ENCODE measurements around the gene HSF2BP.

HSF2BP gene

GRCh38 chr21:43648171-43648570, 11.1 kb downstream of the HSF2BP start:
- no peak for DNase-seq

- peak; percentile 89 for DNase-seq
These were observed 12.6 kb downstream of the HSF2BP start for GRCh38 chr21:43646550-43647260.

GRCh38 chr21:43645976-43646375, 13.3 kb downstream of the HSF2BP start:
- no peak for DNase-seq

- peak; percentile 36 to 61 for DNase-seq
These were observed 14.0 kb downstream of the HSF2BP start for GRCh38 chr21:43645136-43645891.

- no peak for DNase-seq
These were observed 14.7 kb downstream of the HSF2BP start for GRCh38 chr21:43644609-43645008.

- no peak for DNase-seq
These were observed 15.2 kb downstream of the HSF2BP start for GRCh38 chr21:43644071-43644470.

- DNase-seq, result no peak
These were observed 16.1 kb downstream of the HSF2BP start for GRCh38 chr21:43643193-43643592.

- DNase-seq, result no peak
These were observed 18.9 kb downstream of the HSF2BP start for GRCh38 chr21:43640400-43640799.

GRCh38 chr21:43639470-43640353, 19.6 kb downstream of the HSF2BP start:
- DNase-seq, result no peak

GRCh38 chr21:43637530-43638158, 21.6 kb downstream of the HSF2BP start:
- no peak for DNase-seq

- DNase-seq, result no peak
These were observed 23.9 kb downstream of the HSF2BP start for GRCh38 chr21:43635436-43635835.

- DNase-seq, result no peak
These were observed 24.7 kb downstream of the HSF2BP start for GRCh38 chr21:43634618-43635017.

- DNase-seq, result no peak
These were observed 26.8 kb downstream of the HSF2BP start for GRCh38 chr21:43632373-43632905.

- DNase-seq, result no peak
These were observed 27.7 kb downstream of the HSF2BP start for GRCh38 chr21:43631411-43632107.

- DNase-seq, result no peak
These were observed 31.8 kb downstream of the HSF2BP start for GRCh38 chr21:43627527-43627926.

GRCh38 chr21:43626390-43626789, 32.9 kb downstream of the HSF2BP start:
- DNase-seq, result no peak

GRCh38 chr21:43624339-43624738, 34.9 kb downstream of the HSF2BP start:
- no peak for DNase-seq

- no peak for DNase-seq
These were observed 35.7 kb downstream of the HSF2BP start for GRCh38 chr21:43623588-43623987.

- no peak for DNase-seq
These were observed 36.5 kb downstream of the HSF2BP start for GRCh38 chr21:43622796-43623195.

- no peak for DNase-seq
These were observed 39.4 kb downstream of the HSF2BP start for GRCh38 chr21:43619856-43620255.

- no peak for DNase-seq
These were observed 39.9 kb downstream of the HSF2BP start for GRCh38 chr21:43619344-43619743.

- no peak for DNase-seq
These were observed 40.3 kb downstream of the HSF2BP start for GRCh38 chr21:43618940-43619339.
